Memory B cell (primary cell): ENCODE data around the gene RC3H1.

Experiments used
- ATAC-seq: fragments of 150-1000 bp; cut with Tn5 transposase; 2 replicates; pipeline ENCODE4 v1.10.0; 2021; ENCODE audit warnings: low read depth, mild to moderate bottlenecking, moderate library complexity
- DNase-seq, 2 donors: peaks; one replicate each; pipeline ENCODE4 v3.0.0; 2022; ENCODE audit warnings: low spot score in 2 of 2
- H3K27ac Mint-ChIP-seq: one replicate; pipeline ENCODE4 v1.8.0; 2022; ENCODE audit warnings: mild to moderate bottlenecking, moderate library complexity, mixed read lengths
- H3K27me3 Mint-ChIP-seq: one replicate; pipeline ENCODE4 v1.8.0; 2022; ENCODE audit warnings: mixed read lengths
- H3K36me3 Mint-ChIP-seq: one replicate; pipeline ENCODE4 v1.8.0; 2022; ENCODE audit warnings: mild to moderate bottlenecking, mixed read lengths
- H3K4me1 Mint-ChIP-seq: one replicate; pipeline ENCODE4 v1.8.0; 2022; ENCODE audit warnings: mixed read lengths
- H3K4me3 Mint-ChIP-seq: one replicate; pipeline ENCODE4 v1.8.0; 2022; ENCODE audit warnings: mild to moderate bottlenecking, moderate library complexity, mixed read lengths
- H3K9me3 Mint-ChIP-seq: one replicate; pipeline ENCODE4 v1.8.0; 2022; ENCODE audit warnings: mixed read lengths

RC3H1 gene

GRCh38 chr1:173903827-173904531 lies 118.2 kb downstream of the RC3H1 start:
- DNase-seq = no peak
- Mint-ChIP-seq H3K27me3 (no peaks in the 10 kb centered on the region), H3K27ac (no peak overlapping the region), H3K9me3 (no peaks in the 10 kb centered on the region), H3K36me3 (peaks cover 13% of the 10 kb centered on the region), H3K4me1 (no peaks in the 10 kb centered on the region), H3K4me3 (no peak overlapping the region)
- no peak for ATAC-seq

GRCh38 chr1:173900992-173901391 lies 121.2 kb downstream of the RC3H1 start:
- no peak for ATAC-seq
- Mint-ChIP-seq H3K4me3 (no peak overlapping the region), H3K27me3 (no peaks in the 10 kb centered on the region), H3K9me3 (no peaks in the 10 kb centered on the region), H3K36me3 (peaks cover 13% of the 10 kb centered on the region), H3K4me1 (peaks cover 4% of the 10 kb centered on the region), H3K27ac (no peak overlapping the region)
- DNase-seq = no peak

GRCh38 chr1:173900427-173900826 lies 121.7 kb downstream of the RC3H1 start:
- Mint-ChIP-seq H3K27me3 (no peaks in the 10 kb centered on the region), H3K4me3 (no peak overlapping the region), H3K9me3 (no peaks in the 10 kb centered on the region), H3K4me1 (peaks cover 6% of the 10 kb centered on the region), H3K36me3 (peaks cover 13% of the 10 kb centered on the region), H3K27ac (no peak overlapping the region)
- ATAC-seq (no peak), DNase-seq (no peak)

GRCh38 chr1:173894189-173894588 lies 128.0 kb downstream of the RC3H1 start:
- no peak overlapping the region for H3K4me3 Mint-ChIP-seq
- H3K36me3 Mint-ChIP-seq = peaks cover 18% of the 10 kb centered on the region
- H3K4me1 Mint-ChIP-seq = peaks cover 13% of the 10 kb centered on the region
- no peaks in the 10 kb centered on the region for H3K9me3 Mint-ChIP-seq
- H3K27me3 Mint-ChIP-seq = no peaks in the 10 kb centered on the region
- ATAC-seq (no peak), DNase-seq (no peak)
- H3K27ac Mint-ChIP-seq = no peak overlapping the region

GRCh38 chr1:173893611-173894010 lies 128.5 kb downstream of the RC3H1 start:
- Mint-ChIP-seq H3K4me1 (peaks cover 13% of the 10 kb centered on the region), H3K36me3 (peaks cover 19% of the 10 kb centered on the region), H3K27ac (no peak overlapping the region), H3K9me3 (no peaks in the 10 kb centered on the region), H3K4me3 (no peak overlapping the region), H3K27me3 (no peaks in the 10 kb centered on the region)
- no peak for ATAC-seq
- DNase-seq = no peak

GRCh38 chr1:173889885-173890284 lies 132.3 kb downstream of the RC3H1 start:
- Mint-ChIP-seq H3K27ac (no peak overlapping the region), H3K4me3 (no peak overlapping the region), H3K27me3 (no peaks in the 10 kb centered on the region), H3K4me1 (peaks cover 8% of the 10 kb centered on the region), H3K9me3 (no peaks in the 10 kb centered on the region), H3K36me3 (peaks cover 36% of the 10 kb centered on the region)
- DNase-seq = no peak
- no peak for ATAC-seq

- peaks cover 5% of the 10 kb centered on the region for H3K4me1 Mint-ChIP-seq
Observed at GRCh38 chr1:173888749-173889148, 133.4 kb downstream of the RC3H1 start.

GRCh38 chr1:173887627-173888026 lies 134.5 kb downstream of the RC3H1 start:
- H3K4me1 Mint-ChIP-seq = peaks cover 5% of the 10 kb centered on the region
- H3K36me3 Mint-ChIP-seq = peaks cover 29% of the 10 kb centered on the region
- H3K27me3 Mint-ChIP-seq = no peaks in the 10 kb centered on the region
- H3K27ac Mint-ChIP-seq = no peak overlapping the region
- no peaks in the 10 kb centered on the region for H3K9me3 Mint-ChIP-seq
- H3K4me3 Mint-ChIP-seq = no peak overlapping the region
- DNase-seq = no peak
- no peak for ATAC-seq

More at GRCh38 chr1:173888749-173889148, 133.4 kb downstream of the RC3H1 start:
- H3K27ac Mint-ChIP-seq = no peak overlapping the region
- H3K27me3 Mint-ChIP-seq = no peaks in the 10 kb centered on the region
- H3K4me3 Mint-ChIP-seq = no peak overlapping the region
- no peaks in the 10 kb centered on the region for H3K9me3 Mint-ChIP-seq
- peaks cover 30% of the 10 kb centered on the region for H3K36me3 Mint-ChIP-seq
- ATAC-seq = no peak
- no peak for DNase-seq

- Mint-ChIP-seq H3K36me3 (peaks cover 30% of the 10 kb centered on the region), H3K27me3 (no peaks in the 10 kb centered on the region), H3K9me3 (no peaks in the 10 kb centered on the region), H3K4me3 (no peak overlapping the region), H3K4me1 (peaks cover 7% of the 10 kb centered on the region), H3K27ac (no peak overlapping the region)
- no peak for ATAC-seq
- no peak for DNase-seq
Observed at GRCh38 chr1:173886746-173887611, 135.2 kb downstream of the RC3H1 start.

GRCh38 chr1:173884701-173885100 lies 137.5 kb downstream of the RC3H1 start:
- no peak for ATAC-seq
- H3K27me3 Mint-ChIP-seq = no peaks in the 10 kb centered on the region
- H3K27ac Mint-ChIP-seq = no peak overlapping the region
- no peak overlapping the region for H3K4me3 Mint-ChIP-seq
- no peak for DNase-seq
- no peaks in the 10 kb centered on the region for H3K9me3 Mint-ChIP-seq
- peaks cover 4% of the 10 kb centered on the region for H3K4me1 Mint-ChIP-seq
- peaks cover 26% of the 10 kb centered on the region for H3K36me3 Mint-ChIP-seq
